D341Med (cell line): Measurements from ENCODE around the gene MYO7A.

Experiments used
- DNase-seq: peaks from one replicate; pipeline ENCODE4 v3.0.0; 2012; ENCODE audit warnings: low spot score

Gene MYO7A

GRCh38 chr11:77184136-77184860, 56.3 kb downstream of the MYO7A start:
- no peak for DNase-seq

DNA sequence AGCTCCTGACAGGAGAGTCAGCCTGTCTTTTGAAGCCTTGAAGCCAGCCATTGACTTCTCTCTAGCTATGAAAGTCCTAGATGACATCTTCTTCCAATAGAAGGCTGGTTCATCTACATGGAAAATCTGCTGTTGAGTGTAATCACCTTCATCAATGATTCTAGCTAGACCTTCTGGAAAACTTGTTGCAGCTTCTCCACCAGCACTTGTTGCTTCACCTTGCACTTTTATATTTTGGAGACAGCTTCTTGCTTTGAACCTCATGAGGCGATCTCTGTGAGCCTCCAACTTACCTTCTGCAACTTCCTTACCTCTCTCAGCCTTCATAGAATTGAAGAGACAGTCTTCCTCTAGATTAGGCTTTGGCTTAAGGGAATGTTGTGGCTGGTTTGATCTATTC, 58.3 kb downstream of the MYO7A start:
- DNase-seq, result no peak

DNA sequence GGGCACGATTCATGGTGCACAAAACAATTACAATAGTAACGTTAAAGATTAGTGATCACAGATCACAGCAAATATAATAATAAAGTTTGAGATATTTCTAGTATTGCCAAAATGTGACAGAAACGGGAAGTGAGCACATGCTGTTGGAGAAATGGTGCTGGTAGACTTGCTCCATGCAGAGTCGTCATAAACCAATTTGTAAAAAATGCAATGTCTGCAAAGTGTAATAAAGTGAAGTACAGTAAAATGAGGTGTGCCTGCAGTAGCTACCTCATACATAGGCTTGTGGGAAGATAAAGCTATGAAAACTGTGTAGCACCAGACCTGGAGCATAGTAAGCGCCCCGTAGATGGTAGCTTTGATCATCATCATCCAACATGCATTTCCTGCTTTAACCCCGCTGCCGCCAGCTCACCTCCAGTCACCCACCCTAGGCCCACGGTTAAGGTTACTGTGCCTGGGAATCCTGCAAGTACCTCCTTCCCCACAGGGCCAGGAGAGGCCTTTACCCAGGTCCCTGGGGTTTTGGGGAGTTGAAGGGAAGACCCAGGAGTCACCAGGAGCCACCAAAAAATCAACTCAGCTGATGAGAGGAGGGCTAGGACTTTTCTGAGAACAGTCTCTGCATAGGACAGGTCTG, 59.2 kb downstream of the MYO7A start:
- DNase-seq, result no peak

- peak; percentile 85 for DNase-seq
Observed at GRCh38 chr11:77187776-77188632, 60.0 kb downstream of the MYO7A start.

- no peak for DNase-seq
Observed at GRCh38 chr11:77188633-77189491, 60.8 kb downstream of the MYO7A start.

GRCh38 chr11:77189588-77190210, 61.7 kb downstream of the MYO7A start:
- DNase-seq, result no peak

GRCh38 chr11:77190331-77191075, 62.5 kb downstream of the MYO7A start:
- no peak for DNase-seq

DNA sequence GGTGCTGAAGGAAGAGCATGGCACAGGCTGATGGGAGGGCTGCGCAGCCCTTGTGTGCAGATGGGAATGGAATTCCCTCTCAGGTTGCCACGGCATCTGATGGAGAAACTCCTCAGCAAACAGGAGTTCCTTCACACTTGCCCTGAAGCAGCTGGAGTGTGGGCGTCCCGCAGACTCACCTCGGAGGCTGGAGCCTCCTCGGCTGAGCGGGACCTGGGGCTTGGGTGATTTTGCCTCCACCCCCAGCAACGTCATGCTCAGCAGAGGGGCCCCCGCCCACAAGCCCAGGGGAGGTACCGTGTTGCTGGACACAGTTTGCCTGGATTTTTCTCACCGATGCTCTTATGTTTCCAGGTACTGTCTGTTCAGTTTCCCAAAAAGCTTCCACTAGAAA, 63.4 kb downstream of the MYO7A start:
- no peak for DNase-seq

DNA sequence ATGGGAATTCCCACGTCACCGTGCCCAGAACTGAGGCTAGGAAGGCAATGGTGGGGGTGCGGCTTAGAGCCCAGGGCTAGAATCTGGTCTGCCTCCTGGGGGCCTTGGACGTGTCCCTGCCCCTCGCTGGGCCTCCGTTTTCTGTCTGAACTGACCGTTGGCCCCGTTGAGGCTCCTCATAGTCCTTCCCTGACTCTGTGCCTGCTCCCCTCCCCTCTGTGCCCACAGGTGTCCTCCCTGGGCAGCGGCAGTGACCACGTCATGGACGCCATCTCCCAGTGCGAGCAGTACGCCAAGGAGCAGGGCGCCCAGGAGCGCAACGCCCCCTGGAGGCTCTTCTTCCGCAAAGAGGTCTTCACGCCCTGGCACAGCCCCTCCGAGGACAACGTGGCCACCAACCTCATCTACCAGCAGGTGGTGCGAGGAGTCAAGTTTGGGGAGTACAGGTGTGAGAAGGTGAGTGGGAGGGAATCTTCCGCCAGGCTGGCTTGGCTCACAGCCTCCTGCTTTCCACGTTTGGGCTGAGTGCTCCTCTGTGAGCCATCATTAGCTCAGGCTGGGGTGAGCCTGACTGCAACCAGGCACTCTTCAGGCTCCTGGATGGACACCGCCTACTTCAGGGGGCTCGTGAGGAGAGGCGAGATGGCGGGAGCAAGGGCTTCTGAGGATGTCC, 63.9 kb downstream of the MYO7A start:
- no peak for DNase-seq

- DNase-seq, result no peak
Observed at GRCh38 chr11:77193167-77193566, 65.1 kb downstream of the MYO7A start.

GRCh38 chr11:77193911-77194830, 66.1 kb downstream of the MYO7A start:
- no peak for DNase-seq

- DNase-seq, result no peak
Observed at GRCh38 chr11:77195071-77195755, 67.2 kb downstream of the MYO7A start.

GRCh38 chr11:77196961-77197360, 68.9 kb downstream of the MYO7A start:
- no peak for DNase-seq

- no peak for DNase-seq
Observed at GRCh38 chr11:77197626-77198320, 69.7 kb downstream of the MYO7A start.

DNA sequence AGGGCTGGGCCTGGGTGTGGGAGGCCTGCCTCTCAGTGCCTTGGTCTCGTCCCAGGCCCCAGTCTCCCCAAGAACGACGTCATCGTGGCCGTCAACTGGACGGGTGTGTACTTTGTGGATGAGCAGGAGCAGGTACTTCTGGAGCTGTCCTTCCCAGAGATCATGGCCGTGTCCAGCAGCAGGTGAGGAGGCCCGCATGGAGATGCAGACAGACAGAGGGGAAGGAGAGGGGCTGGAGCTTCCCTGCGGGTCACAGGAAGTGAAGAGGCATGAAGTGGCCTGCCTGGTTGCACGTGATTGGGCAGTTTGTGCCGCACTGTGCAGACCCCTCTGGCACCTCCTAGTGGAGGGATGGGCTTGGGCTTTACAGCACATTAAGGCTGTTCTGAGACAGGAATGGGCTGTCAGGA, 70.4 kb downstream of the MYO7A start:
- peak; percentile 54 for DNase-seq

DNA sequence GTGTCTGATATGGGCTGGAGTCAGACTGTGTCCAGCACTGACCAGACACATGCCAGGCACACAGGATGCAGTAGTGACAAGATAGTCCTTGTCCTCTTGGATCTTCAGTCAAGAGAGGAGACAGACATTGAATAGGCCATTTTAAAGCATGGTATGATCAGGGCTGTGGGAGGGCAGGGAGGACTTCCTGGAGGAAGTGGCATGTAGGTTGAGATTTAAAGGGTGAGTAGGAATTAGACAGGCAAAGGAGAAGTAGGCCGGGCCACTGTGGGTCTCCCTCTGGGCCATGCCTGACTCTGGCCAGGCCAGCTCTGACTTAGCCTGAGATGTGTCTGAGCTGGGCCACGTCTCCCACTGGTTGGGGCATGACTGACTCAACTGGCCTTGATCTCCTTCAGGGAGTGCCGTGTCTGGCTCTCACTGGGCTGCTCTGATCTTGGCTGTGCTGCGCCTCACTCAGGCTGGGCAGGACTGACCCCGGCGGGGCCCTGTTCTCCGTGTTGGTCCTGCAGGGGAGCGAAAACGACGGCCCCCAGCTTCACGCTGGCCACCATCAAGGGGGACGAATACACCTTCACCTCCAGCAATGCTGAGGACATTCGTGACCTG, 71.2 kb downstream of the MYO7A start:
- no peak for DNase-seq
